C4-2B (cell line): Measurements from ENCODE around the gene STK11.
A peak's percentile ranks its signal among the peaks of the same experiment; 100 is the strongest.

Experiments used
- H3K27ac ChIP-seq: fragments of 450-650 bp; 2 replicates; pipeline ENCODE4 v1.5.1; 2017
- ZFX ChIP-seq: fragments of 450-650 bp; IDR thresholded peaks from 2 replicates; pipeline ENCODE4 v1.6.1; 2017
- TF ChIP-seq, protein P1 (sequence below): fragments of 450-650 bp; conservative IDR thresholded peaks from 2 replicates; pipeline ENCODE4 v1.5.1; 2017; ENCODE audit warnings: mild to moderate bottlenecking

The STK11 gene

DNA sequence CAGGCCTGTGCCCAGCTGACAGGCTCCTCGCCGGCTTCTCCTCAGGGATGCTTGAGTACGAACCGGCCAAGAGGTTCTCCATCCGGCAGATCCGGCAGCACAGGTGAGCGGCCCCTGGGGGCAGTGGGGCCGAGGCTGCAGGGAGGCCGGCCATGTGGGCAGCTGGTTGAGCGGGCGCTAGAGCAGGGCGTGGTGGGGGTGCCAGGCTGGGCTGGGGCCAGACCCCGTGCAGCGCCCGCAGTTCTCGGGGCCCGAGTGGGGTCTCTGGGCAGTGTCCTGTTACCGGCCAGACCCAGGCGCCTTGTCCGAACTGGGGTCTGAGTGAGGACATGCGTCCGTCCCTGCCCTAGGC, 16.3 kb downstream of the STK11 start:
- H3K27ac ChIP-seq, result no peak overlapping the region
- TF ChIP-seq, protein P1, sequence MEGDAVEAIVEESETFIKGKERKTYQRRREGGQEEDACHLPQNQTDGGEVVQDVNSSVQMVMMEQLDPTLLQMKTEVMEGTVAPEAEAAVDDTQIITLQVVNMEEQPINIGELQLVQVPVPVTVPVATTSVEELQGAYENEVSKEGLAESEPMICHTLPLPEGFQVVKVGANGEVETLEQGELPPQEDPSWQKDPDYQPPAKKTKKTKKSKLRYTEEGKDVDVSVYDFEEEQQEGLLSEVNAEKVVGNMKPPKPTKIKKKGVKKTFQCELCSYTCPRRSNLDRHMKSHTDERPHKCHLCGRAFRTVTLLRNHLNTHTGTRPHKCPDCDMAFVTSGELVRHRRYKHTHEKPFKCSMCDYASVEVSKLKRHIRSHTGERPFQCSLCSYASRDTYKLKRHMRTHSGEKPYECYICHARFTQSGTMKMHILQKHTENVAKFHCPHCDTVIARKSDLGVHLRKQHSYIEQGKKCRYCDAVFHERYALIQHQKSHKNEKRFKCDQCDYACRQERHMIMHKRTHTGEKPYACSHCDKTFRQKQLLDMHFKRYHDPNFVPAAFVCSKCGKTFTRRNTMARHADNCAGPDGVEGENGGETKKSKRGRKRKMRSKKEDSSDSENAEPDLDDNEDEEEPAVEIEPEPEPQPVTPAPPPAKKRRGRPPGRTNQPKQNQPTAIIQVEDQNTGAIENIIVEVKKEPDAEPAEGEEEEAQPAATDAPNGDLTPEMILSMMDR, result no peak
- TF ChIP-seq ZFX, result no peak

DNA sequence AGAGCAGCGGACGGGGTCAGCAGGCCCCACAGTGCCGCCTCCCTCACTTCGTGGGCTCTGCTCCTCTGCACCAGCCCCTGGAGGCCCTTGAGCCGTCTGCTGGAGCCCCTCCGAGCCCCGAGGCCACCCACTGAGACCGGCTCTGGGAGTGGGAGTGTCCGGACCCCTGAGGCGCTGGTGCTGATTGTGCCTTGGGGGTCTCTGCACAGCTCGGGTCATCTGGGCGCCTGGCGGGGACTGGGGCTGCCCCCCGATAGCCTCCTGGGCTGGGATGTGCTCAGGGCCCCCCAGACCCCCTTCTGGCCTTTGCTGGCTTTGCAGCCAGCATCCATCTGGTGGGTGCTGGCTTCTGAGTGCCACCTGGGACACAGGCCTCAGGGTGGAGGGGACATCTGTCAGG, 16.8 kb downstream of the STK11 start:
- H3K27ac ChIP-seq, result no peak overlapping the region

DNA sequence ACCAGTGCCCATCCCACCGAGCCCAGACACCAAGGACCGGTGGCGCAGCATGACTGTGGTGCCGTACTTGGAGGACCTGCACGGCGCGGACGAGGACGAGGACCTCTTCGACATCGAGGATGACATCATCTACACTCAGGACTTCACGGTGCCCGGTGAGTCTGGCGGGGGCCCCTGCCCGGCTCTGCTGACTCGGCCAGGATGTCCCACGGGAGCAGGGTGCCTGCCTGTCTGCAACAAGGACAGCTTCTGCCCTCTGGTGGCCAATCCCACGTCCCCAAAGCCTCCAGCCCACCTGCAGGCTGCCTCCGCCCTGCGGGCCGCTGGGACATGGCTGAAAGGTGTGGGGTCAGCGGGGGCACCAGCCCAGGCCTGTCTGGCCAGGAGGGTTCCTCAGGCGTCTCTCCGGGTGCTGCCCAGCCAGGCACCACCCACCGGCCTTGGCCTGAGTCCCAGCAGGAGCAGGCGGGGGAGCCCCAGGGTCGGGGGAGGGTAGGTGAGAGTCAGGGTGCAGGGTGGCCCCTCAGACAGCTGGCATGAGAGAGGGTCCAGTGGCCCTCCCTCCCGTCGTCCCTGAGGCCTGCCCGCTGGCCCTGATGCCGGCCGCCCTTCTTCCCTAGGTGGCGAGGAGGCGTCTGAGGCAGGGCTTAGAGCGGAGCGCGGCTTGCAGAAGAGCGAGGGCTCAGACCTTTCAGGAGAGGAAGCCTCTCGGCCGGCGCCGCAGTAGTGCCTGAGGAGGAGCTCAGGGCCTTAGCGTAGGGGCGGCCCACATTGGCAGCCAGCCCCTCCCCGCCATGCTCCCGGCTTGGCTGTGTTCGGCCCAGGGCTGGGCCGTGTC, 17.7 kb downstream of the STK11 start:
- TF ChIP-seq, protein P1, result peak; percentile 74
- TF ChIP-seq ZFX, result no peak
- H3K27ac ChIP-seq, result no peak overlapping the region

More for the DNA sequence above, 16.8 kb downstream of the STK11 start:
- TF ChIP-seq, protein P1, result no peak
- TF ChIP-seq ZFX, result no peak

DNA sequence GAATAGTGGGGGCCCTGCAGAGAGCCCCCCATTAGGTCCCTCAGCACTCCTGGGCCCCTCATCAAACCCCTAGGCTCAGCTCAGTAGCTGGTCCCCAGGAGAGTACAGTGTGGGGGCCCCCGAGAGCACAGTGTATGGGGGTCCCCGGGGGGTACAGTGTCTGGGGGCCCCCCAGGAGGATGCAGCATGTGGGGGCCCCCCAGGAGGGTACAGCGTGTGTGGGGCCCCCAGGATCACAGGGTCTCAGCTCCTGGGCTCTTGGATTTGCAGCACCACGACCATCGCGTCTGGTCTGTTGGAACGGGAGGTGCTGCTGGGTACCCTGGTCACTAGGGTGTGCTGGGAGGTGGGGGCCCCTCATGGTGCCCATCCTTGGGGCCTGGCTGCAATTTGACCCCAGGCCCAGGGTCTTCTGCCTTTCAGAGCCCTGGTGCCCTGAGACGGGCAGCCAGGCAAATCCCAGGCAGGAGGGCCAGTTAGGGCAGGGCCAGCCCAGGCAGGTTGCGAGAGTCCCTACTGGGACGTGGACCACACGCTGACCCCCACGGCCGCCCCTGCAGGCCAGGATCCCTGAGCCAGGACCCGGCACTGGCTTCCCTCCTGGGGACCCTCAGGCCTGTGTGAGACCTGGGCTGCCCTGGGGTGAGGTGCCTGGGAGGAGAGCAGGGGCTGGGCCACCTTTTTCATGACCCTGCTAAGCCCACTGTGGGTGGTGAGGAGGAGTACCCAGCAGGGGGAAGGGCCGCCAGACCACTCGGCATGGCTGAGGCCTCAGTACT, 18.7 kb downstream of the STK11 start:
- H3K27ac ChIP-seq, result no peak overlapping the region
- TF ChIP-seq ZFX, result no peak
- TF ChIP-seq, protein P1, result no peak

DNA sequence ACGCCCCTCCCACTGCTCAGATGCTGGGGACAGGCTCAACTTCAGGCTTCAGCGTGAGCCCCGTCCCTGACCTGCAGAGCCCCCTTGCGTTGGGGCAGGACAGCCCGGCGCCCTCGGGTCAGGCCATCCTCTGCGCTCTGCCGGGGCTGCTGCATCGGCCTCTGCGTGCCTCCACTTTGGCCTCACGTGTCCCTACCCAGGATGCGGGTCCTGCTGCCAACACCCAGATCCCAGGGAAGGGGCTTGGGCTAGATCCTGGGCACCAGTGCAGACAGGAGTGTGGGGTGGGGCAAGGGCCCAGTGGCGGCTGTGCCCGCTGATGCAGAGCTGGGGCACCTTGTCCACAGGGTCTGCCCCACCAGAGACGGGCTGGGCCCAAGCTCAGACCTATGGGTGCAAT, 19.3 kb downstream of the STK11 start:
- TF ChIP-seq, protein P1, result no peak
- TF ChIP-seq ZFX, result no peak
- no peak overlapping the region for H3K27ac ChIP-seq

DNA sequence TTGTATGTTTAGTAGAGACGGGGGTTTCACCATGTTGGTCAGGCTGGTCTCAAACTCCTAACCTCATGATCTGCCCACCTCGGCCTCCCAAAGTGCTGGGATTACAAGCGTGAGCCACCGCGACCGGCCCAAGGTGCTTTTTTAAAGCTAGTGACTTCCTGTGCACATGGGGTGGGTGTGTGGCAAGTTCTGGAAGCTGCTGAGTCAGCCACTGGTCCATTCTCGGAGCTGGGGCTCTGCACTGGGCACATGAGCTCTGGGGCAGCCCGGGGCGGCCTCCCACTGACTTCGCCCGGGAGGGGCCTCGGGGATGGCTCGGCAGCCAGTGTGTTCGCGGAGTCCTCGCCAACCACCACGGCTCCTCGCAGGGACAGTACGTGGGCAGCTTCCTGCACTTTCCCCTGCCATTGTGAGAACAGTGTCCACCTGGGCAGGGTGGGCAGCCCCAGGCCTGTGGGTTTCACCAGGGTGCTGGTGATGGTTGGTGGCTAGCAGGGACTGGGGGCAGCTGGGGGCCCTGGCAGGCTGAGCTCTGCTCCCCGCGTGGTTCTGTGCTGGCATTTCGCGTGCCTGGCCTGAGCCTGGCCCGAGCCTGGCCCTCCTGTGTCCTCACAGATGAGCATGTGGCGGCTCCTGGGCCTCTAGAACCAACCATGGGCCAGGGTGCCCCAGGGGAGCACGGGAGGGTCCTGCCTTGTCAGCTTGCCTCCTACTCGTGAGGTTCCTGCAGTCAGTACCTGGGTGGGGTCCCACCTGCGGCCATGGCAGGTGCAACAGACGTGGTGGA, 20.1 kb downstream of the STK11 start:
- no peak for TF ChIP-seq ZFX
- TF ChIP-seq, protein P1, result no peak
- H3K27ac ChIP-seq, result no peak overlapping the region
